IPS-18c (cell line): ENCODE results near the gene STYXL1.
"Not testable (repeated sequence)": the region's sequence is repeated elsewhere in the genome, so short reads cannot be mapped to it uniquely, and the experiment has no call there.

Experiments
- H3K4me3 ChIP-seq: 2 replicates; pipeline ENCODE4 v1.7.0; 2013; ENCODE audit warnings: low read depth, mild to moderate bottlenecking, low read length, moderate library complexity; ENCODE audit not compliant: insufficient read depth
- H3K9me3 ChIP-seq: one replicate; pipeline ENCODE4 v1.6.1; 2013; ENCODE audit warnings: mild to moderate bottlenecking, low read length, moderate library complexity; ENCODE audit not compliant: control insufficient read depth, insufficient read depth

The STYXL1 gene

GRCh38 chr7:76051840-76052239 lies 4.0 kb upstream of the STYXL1 start:
- no peak overlapping the region for H3K4me3 ChIP-seq
- no peaks in the 10 kb centered on the region for H3K9me3 ChIP-seq

- no peak overlapping the region for H3K4me3 ChIP-seq
- no peaks in the 10 kb centered on the region for H3K9me3 ChIP-seq
These were observed 2.7 kb upstream of the STYXL1 start for GRCh38 chr7:76050545-76050944.

GRCh38 chr7:76049295-76049694 lies 1.5 kb upstream of the STYXL1 start:
- no peaks in the 10 kb centered on the region for H3K9me3 ChIP-seq
- peak overlapping the region; percentile 99; the same call in 1 of the 2 replicates for H3K4me3 ChIP-seq

- Histone ChIP-seq H3K4me3 (peak overlapping the region; percentile 99), H3K9me3 (no peaks in the 10 kb centered on the region)
These were observed 828 bp upstream of the STYXL1 start for GRCh38 chr7:76048668-76048988.

- Histone ChIP-seq H3K4me3 (peak overlapping the region; percentile 99), H3K9me3 (no peaks in the 10 kb centered on the region)
These were observed 442 bp downstream of the STYXL1 start for GRCh38 chr7:76047305-76047810.

GRCh38 chr7:76044375-76044865 lies 3.4 kb downstream of the STYXL1 start:
- no peak overlapping the region for H3K4me3 ChIP-seq

GRCh38 chr7:76040126-76040525 lies 7.7 kb downstream of the STYXL1 start:
- Histone ChIP-seq H3K4me3 (no peak overlapping the region), H3K9me3 (no peaks in the 10 kb centered on the region)

More at GRCh38 chr7:76044375-76044865, 3.4 kb downstream of the STYXL1 start:
- no peaks in the 10 kb centered on the region for H3K9me3 ChIP-seq

- H3K4me3 ChIP-seq, result no peak overlapping the region
These were observed 10.5 kb downstream of the STYXL1 start for GRCh38 chr7:76037310-76037709.

GRCh38 chr7:76031964-76032363 lies 15.8 kb downstream of the STYXL1 start:
- H3K9me3 ChIP-seq, result no peaks in the 10 kb centered on the region
- no peak overlapping the region for H3K4me3 ChIP-seq

More at GRCh38 chr7:76037310-76037709, 10.5 kb downstream of the STYXL1 start:
- no peaks in the 10 kb centered on the region for H3K9me3 ChIP-seq

GRCh38 chr7:76029682-76030081 lies 18.1 kb downstream of the STYXL1 start:
- not testable (repeated sequence) for H3K4me3 ChIP-seq, H3K9me3 ChIP-seq

- Histone ChIP-seq H3K4me3 (no peak overlapping the region), H3K9me3 (no peaks in the 10 kb centered on the region)
These were observed 24.8 kb downstream of the STYXL1 start for GRCh38 chr7:76023002-76023401.

GRCh38 chr7:76022026-76022780 lies 25.6 kb downstream of the STYXL1 start:
- Histone ChIP-seq H3K9me3 (no peaks in the 10 kb centered on the region), H3K4me3 (no peak overlapping the region)

- H3K4me3 ChIP-seq, result no peak overlapping the region
- H3K9me3 ChIP-seq, result no peaks in the 10 kb centered on the region
These were observed 27.6 kb downstream of the STYXL1 start for GRCh38 chr7:76020031-76020714.

GRCh38 chr7:76018520-76018919 lies 29.3 kb downstream of the STYXL1 start:
- H3K9me3 ChIP-seq, H3K4me3 ChIP-seq: not testable (repeated sequence)

GRCh38 chr7:76016191-76016947 lies 31.4 kb downstream of the STYXL1 start:
- Histone ChIP-seq H3K4me3 (no peak overlapping the region), H3K9me3 (no peaks in the 10 kb centered on the region)

GRCh38 chr7:76011442-76011861 lies 36.3 kb downstream of the STYXL1 start:
- H3K9me3 ChIP-seq, result no peaks in the 10 kb centered on the region

GRCh38 chr7:76009672-76010600 lies 37.9 kb downstream of the STYXL1 start:
- no peak overlapping the region for H3K4me3 ChIP-seq
- no peaks in the 10 kb centered on the region for H3K9me3 ChIP-seq

More at GRCh38 chr7:76011442-76011861, 36.3 kb downstream of the STYXL1 start:
- no peak overlapping the region for H3K4me3 ChIP-seq
